ENCODE results near the gene EML5.

The EML5 gene

GRCh38 chr14:88727057-88727456, 65.7 kb downstream of the EML5 start:
- DNase-seq (ENCODE audit: low read depth in 4 of 4, low spot score in 1 of 4) = no peak

- no peak for DNase-seq (ENCODE audit: low read depth in 4 of 4, low spot score in 1 of 4)
These were observed 82.0 kb downstream of the EML5 start for GRCh38 chr14:88710709-88711108.

GRCh38 chr14:88707088-88707487, 85.7 kb downstream of the EML5 start:
- no peak for DNase-seq (ENCODE audit: low read depth in 4 of 4, low spot score in 1 of 4)

GRCh38 chr14:88706425-88706824, 86.3 kb downstream of the EML5 start:
- DNase-seq (ENCODE audit: low read depth in 4 of 4, low spot score in 1 of 4) = no peak

DNA sequence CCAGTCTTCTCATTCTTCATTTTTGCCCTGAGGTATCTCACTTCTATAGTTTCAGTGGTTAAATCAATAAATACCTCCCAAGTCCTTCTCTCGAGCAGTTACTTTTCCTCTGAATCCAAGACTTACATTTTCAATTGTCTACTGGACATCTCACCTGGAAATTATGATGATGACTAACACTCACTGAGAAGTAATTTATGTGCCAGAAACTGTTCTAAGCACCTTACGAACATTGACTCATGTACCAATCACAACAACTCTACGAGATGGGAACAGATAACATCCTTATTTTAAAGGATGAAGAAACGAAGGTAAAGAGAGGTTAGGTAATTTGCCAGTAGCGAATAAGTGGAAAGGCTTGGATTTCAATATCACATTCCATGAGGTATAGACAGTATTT, 94.1 kb downstream of the EML5 start:
- DNase-seq (ENCODE audit: low read depth in 4 of 4, low spot score in 1 of 4) = no peak

DNA sequence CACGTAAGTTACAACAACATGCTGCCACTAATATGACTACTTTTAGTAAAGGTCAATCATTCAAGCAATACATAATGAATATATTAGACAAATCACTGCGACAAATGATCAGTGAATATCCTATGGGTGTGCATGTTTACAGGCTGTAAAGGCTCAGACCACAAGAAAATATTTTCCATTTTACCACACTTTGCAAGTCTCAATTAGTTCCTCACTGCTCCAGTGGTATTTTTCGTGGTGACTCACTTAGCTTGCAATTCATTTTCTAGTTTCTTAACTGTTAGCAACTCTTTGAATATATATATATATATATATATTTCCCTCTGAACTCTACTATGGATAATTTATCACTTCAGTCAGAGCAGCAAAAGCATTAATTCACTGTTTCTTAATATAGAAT, 96.9 kb downstream of the EML5 start:
- DNase-seq (ENCODE audit: low read depth in 4 of 4, low spot score in 1 of 4) = no peak

DNA sequence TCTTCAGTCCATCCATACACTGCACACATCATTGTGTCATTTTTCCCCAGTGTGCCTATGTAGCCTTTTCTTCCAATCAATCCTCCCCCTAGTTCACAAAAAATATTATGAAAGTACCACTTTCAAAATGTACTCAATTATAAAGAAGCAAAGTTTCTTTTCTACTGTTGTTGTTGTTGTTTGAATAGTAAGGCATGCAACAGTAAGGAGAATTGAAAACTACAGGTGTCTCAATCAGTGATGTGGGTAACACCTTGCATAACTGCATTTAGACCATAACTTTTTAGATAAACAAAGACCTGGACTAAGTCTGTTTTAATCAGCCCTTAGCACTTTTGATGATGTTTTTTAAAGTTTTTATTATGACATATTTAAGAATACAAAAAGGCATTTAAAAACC, 104.4 kb downstream of the EML5 start:
- DNase-seq (ENCODE audit: low read depth in 4 of 4, low spot score in 1 of 4) = no peak

- DNase-seq (ENCODE audit: low read depth in 4 of 4, low spot score in 1 of 4) = no peak
These were observed 109.6 kb downstream of the EML5 start for GRCh38 chr14:88683119-88683518.

- DNase-seq (ENCODE audit: low read depth in 4 of 4, low spot score in 1 of 4) = no peak
These were observed 110.1 kb downstream of the EML5 start for GRCh38 chr14:88682495-88683114.

DNA sequence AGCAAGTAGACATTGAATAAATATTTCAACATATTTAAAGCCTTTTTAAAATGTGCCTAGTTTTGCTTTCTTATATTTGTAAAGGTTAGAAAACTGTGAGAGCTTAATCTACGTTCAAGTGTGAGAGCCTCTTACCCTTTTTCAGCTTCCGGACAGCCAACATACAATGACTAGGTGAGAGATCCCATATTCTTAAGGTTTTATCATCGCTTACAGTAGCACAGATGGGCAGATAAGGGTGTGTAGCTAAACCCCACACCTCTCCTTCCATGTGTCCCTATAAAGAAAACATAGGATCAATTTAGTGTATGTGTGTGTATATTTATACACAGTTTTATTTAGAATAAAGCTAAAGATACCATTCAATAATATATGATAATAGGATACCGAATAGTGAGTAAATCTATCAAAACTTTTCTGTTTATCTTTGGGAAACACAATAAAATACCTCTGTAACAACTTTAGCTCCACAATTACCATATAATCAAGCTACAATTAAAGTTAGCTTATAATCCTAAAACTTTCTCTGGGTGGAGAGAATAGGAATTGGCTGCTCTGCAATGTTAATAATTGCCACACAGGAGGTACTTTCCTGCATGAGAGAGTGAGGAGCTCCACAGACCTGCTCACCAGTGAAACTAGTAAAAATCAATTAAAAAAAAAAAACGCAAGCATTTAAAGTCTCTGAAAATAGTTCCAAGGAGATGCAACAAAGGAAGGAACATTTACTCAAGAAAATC, 110.8 kb downstream of the EML5 start:
- no peak for DNase-seq (ENCODE audit: low read depth in 4 of 4, low spot score in 1 of 4)

DNA sequence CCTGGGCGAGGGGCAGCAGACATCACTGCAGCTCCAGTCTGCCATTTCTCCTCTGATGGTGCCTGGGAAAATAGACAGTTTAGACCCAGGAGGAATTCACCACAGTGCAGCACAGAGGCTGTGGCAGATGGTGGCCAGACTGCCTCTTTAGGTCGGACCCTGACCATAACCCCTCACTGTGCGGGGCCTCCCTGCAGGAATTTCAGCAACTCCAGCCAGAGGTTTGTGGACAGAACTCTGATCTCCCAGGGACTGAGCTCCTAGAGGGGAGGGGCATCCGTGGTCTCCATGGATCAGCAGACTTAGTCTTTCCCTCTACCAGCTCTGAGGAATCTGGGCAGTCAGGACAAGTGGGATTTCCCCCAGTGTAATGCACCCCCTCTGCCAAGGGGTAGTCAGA, 123.4 kb downstream of the EML5 start:
- DNase-seq (ENCODE audit: low read depth in 4 of 4, low spot score in 1 of 4) = no peak

DNA sequence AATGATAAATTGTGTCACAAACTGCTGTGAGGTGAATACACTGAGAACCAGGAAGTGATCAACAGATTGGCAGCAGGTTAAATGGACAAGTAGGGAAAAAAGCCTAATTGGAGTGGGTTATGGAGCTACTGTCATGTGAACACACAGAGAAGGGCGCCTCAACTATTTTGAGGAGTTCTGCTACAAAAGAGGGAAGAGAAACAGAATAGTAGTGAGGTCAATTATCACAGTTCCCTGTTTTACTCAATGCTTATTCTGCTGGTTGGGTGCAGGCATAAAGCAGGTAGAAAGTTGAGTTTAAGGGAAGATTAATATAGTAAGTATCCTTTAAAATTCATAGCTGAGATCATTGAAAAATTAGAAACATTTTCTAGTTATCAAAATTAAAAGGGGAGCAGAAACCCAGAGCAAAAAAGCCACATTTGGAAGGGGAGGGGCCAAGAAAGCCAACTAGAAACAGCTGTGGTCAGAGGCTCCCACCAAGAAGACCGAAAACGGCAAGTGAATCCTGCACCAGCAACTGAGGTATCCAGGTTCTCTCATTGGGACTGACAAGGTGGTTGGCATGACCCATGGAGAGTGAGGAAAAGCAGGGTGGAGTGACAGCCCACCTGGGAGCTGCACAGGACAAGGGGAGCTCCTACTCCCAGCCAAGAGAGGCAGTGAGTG, 124.2 kb downstream of the EML5 start:
- DNase-seq (ENCODE audit: low read depth in 4 of 4, low spot score in 1 of 4) = no peak

DNA sequence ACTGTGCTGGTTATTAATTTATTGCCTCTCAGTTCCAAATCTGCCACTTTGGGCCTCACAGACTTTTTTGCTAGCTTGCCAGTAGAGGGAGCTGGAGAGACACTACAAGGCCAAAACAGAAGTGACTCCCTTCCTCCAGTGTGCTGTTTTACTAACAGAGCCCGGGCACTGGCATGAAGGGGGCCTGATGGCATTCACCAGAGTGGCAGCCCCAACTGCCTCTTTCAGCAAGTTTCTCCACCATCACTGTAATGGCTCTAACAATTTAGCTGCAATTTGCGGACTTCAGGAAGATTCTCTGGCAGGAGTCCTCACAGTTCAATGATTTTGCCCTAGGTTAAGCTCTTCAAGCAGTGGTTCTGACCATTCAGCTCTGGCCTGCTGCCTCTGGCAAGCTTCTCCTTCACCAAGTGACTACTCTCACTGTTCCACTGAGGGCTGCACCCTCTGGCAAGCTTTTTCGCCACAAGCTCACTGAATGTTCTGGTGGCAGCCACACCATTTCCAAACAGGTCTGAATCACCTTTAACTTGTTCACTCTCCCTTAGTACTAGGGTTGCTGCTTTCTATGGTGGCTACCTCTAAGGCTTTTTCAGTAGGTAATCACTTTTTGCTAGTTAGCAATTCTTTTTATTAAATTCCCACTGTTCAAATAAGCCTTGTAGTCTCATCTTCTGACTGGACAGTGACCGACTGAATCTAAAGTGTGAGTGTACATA, 125.0 kb downstream of the EML5 start:
- peak; percentile 2 to 13 (median 4) for DNase-seq (ENCODE audit: low read depth in 4 of 4, low spot score in 1 of 4)

DNA sequence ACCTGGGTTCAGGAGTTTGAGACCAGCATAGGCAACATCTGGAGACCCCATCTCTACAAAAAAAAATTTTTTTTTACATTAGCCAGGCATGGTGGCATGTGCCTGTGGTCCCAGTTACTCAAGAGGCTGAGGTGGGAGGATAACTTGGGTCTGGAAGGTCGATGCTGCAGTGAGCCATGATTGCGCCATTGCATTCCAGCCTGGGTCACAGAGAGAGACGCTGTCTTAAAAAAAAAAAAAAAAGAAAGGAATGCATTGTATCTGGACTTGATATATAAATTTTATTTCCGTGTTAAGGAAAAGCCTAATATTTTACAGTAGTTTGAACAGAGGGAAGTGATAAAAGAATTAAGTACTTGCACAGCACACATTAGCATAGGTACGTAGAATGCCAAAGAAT, 132.7 kb downstream of the EML5 start:
- no peak for DNase-seq (ENCODE audit: low read depth in 4 of 4, low spot score in 1 of 4)

DNA sequence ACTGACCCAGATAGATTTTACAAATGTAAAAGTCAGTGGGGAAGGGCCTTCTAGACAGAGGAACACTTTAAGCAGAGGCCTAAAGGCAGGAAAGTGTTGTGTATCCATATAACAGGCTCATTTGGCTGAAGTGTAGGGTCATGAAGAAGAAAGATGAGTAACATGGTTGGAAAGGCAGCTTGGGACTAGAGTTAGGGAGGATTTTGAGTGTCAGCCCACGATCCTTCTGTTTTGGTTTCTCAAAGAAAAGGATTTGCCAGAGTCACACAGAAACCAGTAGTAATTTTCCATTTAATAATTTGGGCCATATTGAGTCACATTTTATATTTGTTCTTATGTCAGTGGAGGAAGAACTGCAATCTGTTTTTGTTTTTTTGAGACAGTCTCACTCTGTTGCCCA, 153.5 kb downstream of the EML5 start:
- no peak for DNase-seq (ENCODE audit: low read depth in 4 of 4, low spot score in 1 of 4)

DNA sequence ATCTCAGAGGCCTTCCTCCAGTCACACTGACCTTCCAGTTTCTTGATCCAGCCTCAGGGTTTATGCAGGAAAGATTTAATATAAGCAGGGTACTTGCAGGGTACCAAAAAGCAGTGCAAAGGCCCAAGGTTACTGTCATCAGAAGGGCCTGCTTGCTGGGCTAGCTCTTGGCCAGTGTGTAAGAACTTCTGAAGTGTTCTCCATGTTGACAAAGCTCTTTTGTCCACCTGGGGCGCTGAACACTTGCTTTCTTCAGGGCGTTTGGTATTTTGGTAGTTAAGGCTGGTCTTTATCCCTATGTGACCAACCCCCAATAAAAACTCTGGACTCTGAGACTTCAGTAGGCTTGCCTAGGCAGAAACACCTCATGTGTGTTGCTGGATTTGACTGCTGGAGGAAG, 160.2 kb downstream of the EML5 start:
- no peak for DNase-seq (ENCODE audit: low read depth in 4 of 4, low spot score in 1 of 4)

GRCh38 chr14:88631091-88631490, 161.7 kb downstream of the EML5 start:
- no peak for DNase-seq (ENCODE audit: low read depth in 4 of 4, low spot score in 1 of 4)

DNA sequence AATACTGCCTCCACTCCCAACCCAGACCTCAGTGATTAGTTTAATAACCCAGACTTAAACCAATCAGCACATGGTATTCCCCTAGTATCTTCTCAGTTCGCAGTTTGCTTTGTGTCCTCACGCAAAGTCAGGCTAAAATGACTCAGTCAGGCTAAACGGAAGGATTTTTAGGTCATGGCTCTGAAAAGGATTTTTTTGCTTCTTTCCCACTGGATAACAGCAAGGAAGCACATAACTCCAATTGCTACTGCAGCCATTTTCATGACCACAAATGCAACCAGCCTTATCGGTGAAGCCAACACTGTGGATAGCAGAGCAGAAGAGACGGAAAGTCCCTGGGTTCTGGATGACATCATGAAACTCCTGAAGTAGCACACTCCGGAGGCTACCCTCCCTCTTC, 162.2 kb downstream of the EML5 start:
- no peak for DNase-seq (ENCODE audit: low read depth in 4 of 4, low spot score in 1 of 4)

GRCh38 chr14:88628462-88628861, 164.3 kb downstream of the EML5 start:
- DNase-seq (ENCODE audit: low read depth in 4 of 4, low spot score in 1 of 4) = no peak

DNA sequence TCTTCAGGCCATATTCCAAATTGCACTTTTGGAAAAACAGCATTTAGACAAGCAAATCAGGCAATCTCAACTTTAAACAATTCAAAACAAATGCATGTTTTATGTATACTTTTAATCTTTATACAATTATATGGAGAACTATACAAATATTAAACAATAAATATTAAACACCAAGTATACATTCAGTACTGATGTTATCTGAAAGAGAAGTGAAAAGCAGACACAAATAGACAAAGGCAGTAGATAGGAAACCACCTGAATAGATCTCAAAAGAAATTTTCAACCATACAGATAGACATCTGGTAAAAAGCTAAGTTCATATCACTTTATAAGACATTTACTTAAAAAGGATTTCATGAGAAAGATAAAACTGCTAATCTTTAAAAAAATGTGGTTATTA, 164.7 kb downstream of the EML5 start:
- DNase-seq (ENCODE audit: low read depth in 4 of 4, low spot score in 1 of 4) = no peak

DNA sequence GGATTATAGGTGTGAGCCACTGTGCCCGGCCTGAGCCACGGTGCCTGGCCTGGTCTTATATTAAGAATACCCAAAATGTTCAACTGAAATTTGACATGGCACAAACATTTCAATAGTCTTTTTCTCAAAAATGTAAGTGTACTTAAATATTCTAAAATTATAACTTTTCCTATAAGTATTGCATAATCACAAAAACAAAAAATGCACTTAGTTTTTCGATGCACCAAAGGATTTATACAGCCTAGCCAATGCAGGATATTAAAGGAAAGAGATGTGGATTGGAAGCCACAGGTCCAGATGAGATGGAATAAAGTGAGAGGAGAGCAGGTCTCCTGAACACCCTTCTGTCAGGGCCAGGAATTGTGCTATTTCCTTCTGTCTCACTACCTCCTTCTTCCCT, 167.1 kb downstream of the EML5 start:
- no peak for DNase-seq (ENCODE audit: low read depth in 4 of 4, low spot score in 1 of 4)

DNA sequence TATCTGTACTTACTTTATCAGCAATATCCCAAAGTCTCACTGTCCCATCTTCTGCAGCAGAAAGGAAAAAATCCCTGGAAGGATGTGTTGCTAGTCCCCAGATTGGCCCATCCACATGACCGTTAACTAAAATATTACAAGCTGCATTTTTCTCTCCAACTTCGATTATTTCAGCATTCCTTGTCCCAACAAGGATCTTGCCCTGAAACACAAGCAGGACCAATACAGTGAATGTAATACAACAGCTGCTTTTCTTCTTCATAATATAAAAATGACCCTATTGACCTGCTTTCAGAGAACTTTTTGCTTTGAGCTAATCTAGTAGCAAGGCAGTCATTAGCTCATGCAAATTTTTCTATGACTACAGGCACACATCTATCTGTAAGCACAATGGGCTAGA, 171.7 kb downstream of the EML5 start:
- DNase-seq (ENCODE audit: low read depth in 4 of 4, low spot score in 1 of 4) = no peak

All from stimulated activated CD4-positive, alpha-beta T cell treated with anti-CD3 and anti-CD28 coated beads, Interleukin-1b, Interleukin-23, amount 100 ng/mL, for 24 hours (primary cell).